Measurements from ENCODE around the gene KIF12. TPM values are rescaled to one million over a fixed set of nuclear protein-coding genes. Genes with fewer than 3 reads are reported as not detected.

KIF12 gene
- total RNA-seq, 1 experiment from 2014 or later, result not detected

- H3K4me3 ChIP-seq, result no peak overlapping the region
- no peak overlapping the region for H3K4me2 ChIP-seq
- no peaks in the 10 kb centered on the region for H3K9me3 ChIP-seq (ENCODE audit: insufficient read depth, low read depth)
- H3K9me2 ChIP-seq (ENCODE audit: insufficient read depth), result no peaks in the 10 kb centered on the region
- no peaks in the 10 kb centered on the region for H3K36me3 ChIP-seq (ENCODE audit: low read depth)
- H3K4me1 ChIP-seq (replicated peaks; ENCODE audit: insufficient read depth), result no peaks in the 10 kb centered on the region
- no peak overlapping the region for H2AFZ ChIP-seq
- CTCF ChIA-PET, result no interaction called here
- H3K27ac ChIP-seq, result no peak overlapping the region
- BruUV-seq (replicated peaks), result no TSS peak
- intact Hi-C loops (cut with micrococcal nuclease; ENCODE audit: unreplicated experiment), result no loop called here
- no peak for TF ChIP-seq CTCF (conservative IDR thresholded peaks at IDR 0.05)
- TF ChIP-seq EZH2 (IDR thresholded peaks at IDR 0.05; ENCODE audit: low read depth), result no peak
- peaks cover 36% of the 10 kb centered on the region for H3K27me3 ChIP-seq (ENCODE audit: insufficient read depth, low read depth)
- H3F3A ChIP-seq (ENCODE audit: insufficient read depth, low read depth), result no peaks in the 10 kb centered on the region
- H4K20me1 ChIP-seq (ENCODE audit: insufficient read depth), result no peaks in the 10 kb centered on the region
- no peaks in the 10 kb centered on the region for H3K79me2 ChIP-seq (ENCODE audit: low read depth)
- POLR2A ChIA-PET (ENCODE audit: unreplicated experiment), result no interaction called here
- no peak for DNase-seq
Observed at GRCh38 chr9:114090798-114091197, 8.3 kb downstream of the KIF12 start.

GRCh38 chr9:114089206-114089840, 9.8 kb downstream of the KIF12 start:
- no peak for DNase-seq
- Histone ChIP-seq H3K27me3 (ENCODE audit: insufficient read depth, low read depth) (peaks cover 51% of the 10 kb centered on the region), H3K9me2 (ENCODE audit: insufficient read depth) (no peaks in the 10 kb centered on the region), H3K4me1 (replicated peaks; ENCODE audit: insufficient read depth) (no peaks in the 10 kb centered on the region), H3K9me3 (ENCODE audit: insufficient read depth, low read depth) (no peaks in the 10 kb centered on the region), H3K79me2 (ENCODE audit: low read depth) (no peaks in the 10 kb centered on the region), H3K27ac (no peak overlapping the region), H3K4me3 (no peak overlapping the region), H4K20me1 (ENCODE audit: insufficient read depth) (no peaks in the 10 kb centered on the region), H3K4me2 (no peak overlapping the region), H2AFZ (no peak overlapping the region), H3K36me3 (ENCODE audit: low read depth) (no peaks in the 10 kb centered on the region), H3F3A (ENCODE audit: insufficient read depth, low read depth) (no peaks in the 10 kb centered on the region)
- intact Hi-C loops (cut with micrococcal nuclease; ENCODE audit: unreplicated experiment), result no loop called here
- no peak for TF ChIP-seq EZH2 (IDR thresholded peaks at IDR 0.05; ENCODE audit: low read depth)
- TF ChIP-seq CTCF (conservative IDR thresholded peaks at IDR 0.05), result no peak
- ChIA-PET POLR2A (ENCODE audit: unreplicated experiment) (no interaction called here), CTCF (no interaction called here)
- no TSS peak for BruUV-seq (replicated peaks)

- Histone ChIP-seq H3K4me3 (no peak overlapping the region), H3K9me2 (ENCODE audit: insufficient read depth) (no peaks in the 10 kb centered on the region), H3F3A (ENCODE audit: insufficient read depth, low read depth) (no peaks in the 10 kb centered on the region), H3K79me2 (ENCODE audit: low read depth) (no peaks in the 10 kb centered on the region), H2AFZ (no peak overlapping the region), H4K20me1 (ENCODE audit: insufficient read depth) (no peaks in the 10 kb centered on the region), H3K27me3 (ENCODE audit: insufficient read depth, low read depth) (peaks cover 57% of the 10 kb centered on the region), H3K27ac (no peak overlapping the region), H3K4me2 (no peak overlapping the region), H3K4me1 (replicated peaks; ENCODE audit: insufficient read depth) (no peaks in the 10 kb centered on the region), H3K36me3 (ENCODE audit: low read depth) (no peaks in the 10 kb centered on the region), H3K9me3 (ENCODE audit: insufficient read depth, low read depth) (no peaks in the 10 kb centered on the region)
- BruUV-seq (replicated peaks), result no TSS peak
- intact Hi-C loops (cut with micrococcal nuclease; ENCODE audit: unreplicated experiment), result no loop called here
- ChIA-PET CTCF (no interaction called here), POLR2A (ENCODE audit: unreplicated experiment) (no interaction called here)
- TF ChIP-seq CTCF (conservative IDR thresholded peaks at IDR 0.05) (no peak), EZH2 (IDR thresholded peaks at IDR 0.05; ENCODE audit: low read depth) (no peak)
- no peak for DNase-seq
Observed at GRCh38 chr9:114088571-114089170, 10.4 kb downstream of the KIF12 start.

All from PC-9 (cell line).